Measurements from ENCODE around the gene ATP6V0A4.

Gene ATP6V0A4

DNA sequence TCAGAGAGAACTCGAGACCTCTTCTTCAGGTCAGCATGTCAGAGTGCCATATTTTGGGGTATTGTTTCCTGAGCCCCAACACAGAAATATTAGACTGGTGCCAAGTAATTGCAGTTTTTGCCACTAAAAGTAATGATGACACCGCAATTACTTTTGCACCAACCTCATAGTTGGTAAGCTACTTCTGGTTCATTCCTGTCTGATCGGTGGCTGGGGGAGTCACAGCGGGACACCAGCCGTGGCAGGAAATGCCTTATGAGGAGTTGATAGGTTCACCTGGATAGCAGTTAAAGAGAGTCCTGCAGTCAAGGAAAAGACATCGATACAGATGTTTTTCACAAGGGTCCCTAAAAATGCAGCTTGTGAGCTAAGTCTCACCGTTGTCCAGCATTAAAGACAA lies 23.9 kb upstream of the ATP6V0A4 start (continued):
- TF ChIP-seq, protein P1, sequence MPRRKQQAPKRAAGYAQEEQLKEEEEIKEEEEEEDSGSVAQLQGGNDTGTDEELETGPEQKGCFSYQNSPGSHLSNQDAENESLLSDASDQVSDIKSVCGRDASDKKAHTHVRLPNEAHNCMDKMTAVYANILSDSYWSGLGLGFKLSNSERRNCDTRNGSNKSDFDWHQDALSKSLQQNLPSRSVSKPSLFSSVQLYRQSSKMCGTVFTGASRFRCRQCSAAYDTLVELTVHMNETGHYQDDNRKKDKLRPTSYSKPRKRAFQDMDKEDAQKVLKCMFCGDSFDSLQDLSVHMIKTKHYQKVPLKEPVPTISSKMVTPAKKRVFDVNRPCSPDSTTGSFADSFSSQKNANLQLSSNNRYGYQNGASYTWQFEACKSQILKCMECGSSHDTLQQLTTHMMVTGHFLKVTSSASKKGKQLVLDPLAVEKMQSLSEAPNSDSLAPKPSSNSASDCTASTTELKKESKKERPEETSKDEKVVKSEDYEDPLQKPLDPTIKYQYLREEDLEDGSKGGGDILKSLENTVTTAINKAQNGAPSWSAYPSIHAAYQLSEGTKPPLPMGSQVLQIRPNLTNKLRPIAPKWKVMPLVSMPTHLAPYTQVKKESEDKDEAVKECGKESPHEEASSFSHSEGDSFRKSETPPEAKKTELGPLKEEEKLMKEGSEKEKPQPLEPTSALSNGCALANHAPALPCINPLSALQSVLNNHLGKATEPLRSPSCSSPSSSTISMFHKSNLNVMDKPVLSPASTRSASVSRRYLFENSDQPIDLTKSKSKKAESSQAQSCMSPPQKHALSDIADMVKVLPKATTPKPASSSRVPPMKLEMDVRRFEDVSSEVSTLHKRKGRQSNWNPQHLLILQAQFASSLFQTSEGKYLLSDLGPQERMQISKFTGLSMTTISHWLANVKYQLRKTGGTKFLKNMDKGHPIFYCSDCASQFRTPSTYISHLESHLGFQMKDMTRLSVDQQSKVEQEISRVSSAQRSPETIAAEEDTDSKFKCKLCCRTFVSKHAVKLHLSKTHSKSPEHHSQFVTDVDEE (CRISPR knock-in tag; IDR thresholded peaks at IDR 0.05) = no peak
- TF ChIP-seq, protein P2, sequence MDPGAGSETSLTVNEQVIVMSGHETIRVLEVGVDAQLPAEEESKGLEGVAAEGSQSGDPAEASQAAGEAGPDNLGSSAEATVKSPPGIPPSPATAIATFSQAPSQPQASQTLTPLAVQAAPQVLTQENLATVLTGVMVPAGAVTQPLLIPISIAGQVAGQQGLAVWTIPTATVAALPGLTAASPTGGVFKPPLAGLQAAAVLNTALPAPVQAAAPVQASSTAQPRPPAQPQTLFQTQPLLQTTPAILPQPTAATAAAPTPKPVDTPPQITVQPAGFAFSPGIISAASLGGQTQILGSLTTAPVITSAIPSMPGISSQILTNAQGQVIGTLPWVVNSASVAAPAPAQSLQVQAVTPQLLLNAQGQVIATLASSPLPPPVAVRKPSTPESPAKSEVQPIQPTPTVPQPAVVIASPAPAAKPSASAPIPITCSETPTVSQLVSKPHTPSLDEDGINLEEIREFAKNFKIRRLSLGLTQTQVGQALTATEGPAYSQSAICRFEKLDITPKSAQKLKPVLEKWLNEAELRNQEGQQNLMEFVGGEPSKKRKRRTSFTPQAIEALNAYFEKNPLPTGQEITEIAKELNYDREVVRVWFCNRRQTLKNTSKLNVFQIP (CRISPR knock-in tag; IDR thresholded peaks at IDR 0.05; ENCODE audit: borderline replicate concordance, low read depth) = no peak
- TF ChIP-seq RARB (CRISPR knock-in tag; IDR thresholded peaks at IDR 0.05) (no peak), ARNTL (CRISPR knock-in tag; IDR thresholded peaks at IDR 0.05; ENCODE audit: borderline replicate concordance, low read depth) (no peak)

DNA sequence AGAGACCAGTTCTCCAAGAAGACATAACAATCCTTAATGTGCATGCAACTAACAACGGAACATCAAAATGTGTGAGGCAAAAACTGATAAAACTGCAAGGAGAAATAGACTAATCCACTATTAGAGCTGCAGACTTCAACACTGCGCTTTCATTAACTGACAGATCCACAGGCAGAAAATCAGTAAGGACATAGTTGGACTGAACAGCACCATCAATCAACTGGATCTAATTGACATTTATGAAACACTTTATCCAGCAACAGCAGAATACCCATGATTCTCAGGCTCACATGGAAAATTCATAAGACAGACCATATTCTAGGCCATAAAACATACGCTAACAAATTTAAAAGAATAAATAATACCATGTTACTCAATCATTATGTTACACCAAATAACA lies 21.6 kb upstream of the ATP6V0A4 start:
- ATAC-seq = no peak

DNA sequence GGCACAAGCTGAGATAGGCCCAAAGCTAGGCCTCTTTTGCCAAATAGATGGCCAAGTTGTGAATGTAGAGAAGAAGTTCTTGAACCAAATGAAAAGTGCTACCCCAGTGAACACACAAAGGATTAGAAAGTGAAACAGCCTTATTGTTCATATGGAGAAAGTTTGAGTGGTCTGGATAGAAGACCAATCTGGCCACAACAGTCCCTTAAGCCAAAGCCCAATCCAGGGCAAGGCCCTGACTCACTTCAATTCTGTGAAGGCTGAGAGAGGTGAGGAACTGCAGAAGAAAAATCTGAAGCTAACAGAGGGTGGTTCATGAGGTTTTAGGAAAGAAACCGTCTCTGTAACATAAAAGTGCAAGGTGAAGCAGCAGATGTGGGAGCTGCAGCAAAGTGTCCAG lies 18.7 kb upstream of the ATP6V0A4 start:
- TF ChIP-seq ZFP30 (CRISPR knock-in tag; IDR thresholded peaks at IDR 0.05) = no peak
- TF ChIP-seq RARB (CRISPR knock-in tag; IDR thresholded peaks at IDR 0.05) = no peak
- no peak for TF ChIP-seq BACH2 (CRISPR knock-in tag; IDR thresholded peaks at IDR 0.05; ENCODE audit: borderline replicate concordance)
- no peak for TF ChIP-seq ARNTL (CRISPR knock-in tag; IDR thresholded peaks at IDR 0.05; ENCODE audit: borderline replicate concordance, low read depth)
- TF ChIP-seq GLIS3 (CRISPR knock-in tag; IDR thresholded peaks at IDR 0.05) = no peak
- no peak for TF ChIP-seq TCF4 (CRISPR knock-in tag; IDR thresholded peaks at IDR 0.05; ENCODE audit: borderline replicate concordance)
- no peak for TF ChIP-seq OSR1 (CRISPR knock-in tag; IDR thresholded peaks at IDR 0.05)
- TF ChIP-seq, protein P3, sequence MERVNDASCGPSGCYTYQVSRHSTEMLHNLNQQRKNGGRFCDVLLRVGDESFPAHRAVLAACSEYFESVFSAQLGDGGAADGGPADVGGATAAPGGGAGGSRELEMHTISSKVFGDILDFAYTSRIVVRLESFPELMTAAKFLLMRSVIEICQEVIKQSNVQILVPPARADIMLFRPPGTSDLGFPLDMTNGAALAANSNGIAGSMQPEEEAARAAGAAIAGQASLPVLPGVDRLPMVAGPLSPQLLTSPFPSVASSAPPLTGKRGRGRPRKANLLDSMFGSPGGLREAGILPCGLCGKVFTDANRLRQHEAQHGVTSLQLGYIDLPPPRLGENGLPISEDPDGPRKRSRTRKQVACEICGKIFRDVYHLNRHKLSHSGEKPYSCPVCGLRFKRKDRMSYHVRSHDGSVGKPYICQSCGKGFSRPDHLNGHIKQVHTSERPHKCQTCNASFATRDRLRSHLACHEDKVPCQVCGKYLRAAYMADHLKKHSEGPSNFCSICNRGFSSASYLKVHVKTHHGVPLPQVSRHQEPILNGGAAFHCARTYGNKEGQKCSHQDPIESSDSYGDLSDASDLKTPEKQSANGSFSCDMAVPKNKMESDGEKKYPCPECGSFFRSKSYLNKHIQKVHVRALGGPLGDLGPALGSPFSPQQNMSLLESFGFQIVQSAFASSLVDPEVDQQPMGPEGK (CRISPR knock-in tag; IDR thresholded peaks at IDR 0.05; ENCODE audit: borderline replicate concordance) = no peak
- TF ChIP-seq PPARA (CRISPR knock-in tag; IDR thresholded peaks at IDR 0.05; ENCODE audit: borderline replicate concordance) = no peak
- TF ChIP-seq SNAI2 (CRISPR knock-in tag; IDR thresholded peaks at IDR 0.05) = no peak
- ATAC-seq = no peak

More for the DNA sequence above, 21.6 kb upstream of the ATP6V0A4 start:
- TF ChIP-seq RARB (CRISPR knock-in tag; IDR thresholded peaks at IDR 0.05) (no peak), TCF4 (CRISPR knock-in tag; IDR thresholded peaks at IDR 0.05; ENCODE audit: borderline replicate concordance) (no peak), ESRRG (CRISPR knock-in tag; IDR thresholded peaks at IDR 0.05) (no peak), ZNF8 (CRISPR knock-in tag; IDR thresholded peaks at IDR 0.05) (no peak), ARNTL (CRISPR knock-in tag; IDR thresholded peaks at IDR 0.05; ENCODE audit: borderline replicate concordance, low read depth) (no peak), ZFP3 (CRISPR knock-in tag; IDR thresholded peaks at IDR 0.05) (no peak), SNAI2 (CRISPR knock-in tag; IDR thresholded peaks at IDR 0.05) (no peak), GLIS3 (CRISPR knock-in tag; IDR thresholded peaks at IDR 0.05) (no peak), CSDC2 (CRISPR knock-in tag; IDR thresholded peaks at IDR 0.05) (no peak), ZFP30 (CRISPR knock-in tag; IDR thresholded peaks at IDR 0.05) (no peak), ISL1 (CRISPR knock-in tag; IDR thresholded peaks at IDR 0.05) (no peak)
- TF ChIP-seq, protein P4, sequence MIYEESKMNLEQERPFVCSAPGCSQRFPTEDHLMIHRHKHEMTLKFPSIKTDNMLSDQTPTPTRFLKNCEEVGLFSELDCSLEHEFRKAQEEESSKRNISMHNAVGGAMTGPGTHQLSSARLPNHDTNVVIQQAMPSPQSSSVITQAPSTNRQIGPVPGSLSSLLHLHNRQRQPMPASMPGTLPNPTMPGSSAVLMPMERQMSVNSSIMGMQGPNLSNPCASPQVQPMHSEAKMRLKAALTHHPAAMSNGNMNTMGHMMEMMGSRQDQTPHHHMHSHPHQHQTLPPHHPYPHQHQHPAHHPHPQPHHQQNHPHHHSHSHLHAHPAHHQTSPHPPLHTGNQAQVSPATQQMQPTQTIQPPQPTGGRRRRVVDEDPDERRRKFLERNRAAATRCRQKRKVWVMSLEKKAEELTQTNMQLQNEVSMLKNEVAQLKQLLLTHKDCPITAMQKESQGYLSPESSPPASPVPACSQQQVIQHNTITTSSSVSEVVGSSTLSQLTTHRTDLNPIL (CRISPR knock-in tag; IDR thresholded peaks at IDR 0.05; ENCODE audit: low read depth) = no peak
- TF ChIP-seq, protein P1 (CRISPR knock-in tag; IDR thresholded peaks at IDR 0.05) = no peak
- TF ChIP-seq, protein P5, sequence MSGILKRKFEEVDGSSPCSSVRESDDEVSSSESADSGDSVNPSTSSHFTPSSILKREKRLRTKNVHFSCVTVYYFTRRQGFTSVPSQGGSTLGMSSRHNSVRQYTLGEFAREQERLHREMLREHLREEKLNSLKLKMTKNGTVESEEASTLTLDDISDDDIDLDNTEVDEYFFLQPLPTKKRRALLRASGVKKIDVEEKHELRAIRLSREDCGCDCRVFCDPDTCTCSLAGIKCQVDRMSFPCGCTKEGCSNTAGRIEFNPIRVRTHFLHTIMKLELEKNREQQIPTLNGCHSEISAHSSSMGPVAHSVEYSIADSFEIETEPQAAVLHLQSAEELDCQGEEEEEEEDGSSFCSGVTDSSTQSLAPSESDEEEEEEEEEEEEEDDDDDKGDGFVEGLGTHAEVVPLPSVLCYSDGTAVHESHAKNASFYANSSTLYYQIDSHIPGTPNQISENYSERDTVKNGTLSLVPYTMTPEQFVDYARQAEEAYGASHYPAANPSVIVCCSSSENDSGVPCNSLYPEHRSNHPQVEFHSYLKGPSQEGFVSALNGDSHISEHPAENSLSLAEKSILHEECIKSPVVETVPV (CRISPR knock-in tag; IDR thresholded peaks at IDR 0.05) = no peak
- TF ChIP-seq, protein P2 (CRISPR knock-in tag; IDR thresholded peaks at IDR 0.05; ENCODE audit: borderline replicate concordance, low read depth) = no peak

All from SK-N-SH treated with all-trans-retinoic acid at 6 μM for 48 hours (cell line).